SKM-1 treated with dmso at 0.1 percent for 144 hours (cell line): Measurements from ENCODE around the gene TLR3.

Source experiments
- DNase-seq: peaks from one replicate; lab custom pipeline; 2025; ENCODE audit not compliant: unreplicated experiment; lab: John Stamatoyannopoulos, UW

TLR3 gene

GRCh38 chr4:186104890-186105646 is 36.1 kb downstream of the TLR3 start:
- no peak for DNase-seq

GRCh38 chr4:186105647-186106321 is 36.8 kb downstream of the TLR3 start:
- peak; percentile 11 for DNase-seq

- no peak for DNase-seq
Observed at GRCh38 chr4:186107947-186108346, 39.0 kb downstream of the TLR3 start.

DNA sequence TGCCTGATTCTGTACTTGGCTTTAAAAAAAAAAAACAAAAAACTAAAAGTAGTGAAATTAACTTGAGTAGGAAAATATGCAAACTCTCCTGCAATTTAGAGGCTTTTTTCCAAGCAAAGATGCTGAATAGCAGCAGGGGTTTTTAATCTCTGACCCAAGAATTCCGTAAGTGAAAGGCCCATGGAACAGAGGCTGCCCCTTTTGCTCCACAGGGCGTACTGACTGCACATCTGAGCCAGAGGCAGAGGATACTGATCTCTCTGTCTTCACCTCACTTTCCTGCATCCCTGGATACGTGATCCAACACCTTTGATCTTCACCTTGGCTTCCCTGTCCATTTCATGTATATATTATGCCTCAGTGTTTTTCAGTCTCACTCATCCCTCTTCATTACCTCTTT is 39.4 kb downstream of the TLR3 start:
- no peak for DNase-seq

DNA sequence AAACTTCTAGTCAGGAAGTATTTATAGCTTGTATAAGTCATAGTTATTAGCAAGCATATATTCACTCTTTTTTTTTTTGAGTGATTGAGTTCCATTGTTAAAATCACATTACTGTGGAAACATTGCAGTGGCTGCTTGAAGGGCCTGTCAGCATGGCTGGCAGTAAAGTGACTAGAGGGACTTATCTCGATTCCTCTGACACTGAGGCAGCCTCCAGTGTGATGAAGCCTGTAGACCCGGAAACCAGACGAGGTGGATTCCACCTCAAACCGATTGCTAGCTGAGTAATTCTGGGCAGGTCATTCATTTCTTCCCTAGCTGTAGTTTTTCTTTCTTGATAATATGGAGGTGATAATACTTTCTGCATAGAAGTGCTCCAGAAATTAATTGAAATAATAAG is 40.3 kb downstream of the TLR3 start:
- DNase-seq: no peak

DNA sequence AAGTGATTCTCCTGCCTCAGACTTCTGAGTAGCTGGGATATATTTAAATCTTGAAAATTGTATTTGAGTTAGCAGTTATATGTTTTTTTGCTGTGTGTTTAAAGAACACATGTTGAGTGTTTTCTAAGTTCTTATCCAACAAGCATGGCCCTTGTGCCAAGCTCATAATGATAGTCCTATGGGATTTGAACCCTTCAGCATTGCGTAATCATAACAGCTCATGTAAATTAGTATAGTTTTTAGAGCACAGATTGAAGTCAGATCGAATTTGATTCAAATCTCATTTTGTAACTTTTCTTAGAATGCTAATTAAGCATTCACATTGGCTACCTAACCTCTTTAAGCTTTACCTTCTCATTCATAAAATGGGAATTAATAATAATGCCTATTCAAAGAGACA is 47.7 kb downstream of the TLR3 start:
- no peak for DNase-seq

- DNase-seq: no peak
Observed at GRCh38 chr4:186118582-186118981, 49.6 kb downstream of the TLR3 start.

GRCh38 chr4:186121057-186121456 is 52.1 kb downstream of the TLR3 start:
- no peak for DNase-seq

DNA sequence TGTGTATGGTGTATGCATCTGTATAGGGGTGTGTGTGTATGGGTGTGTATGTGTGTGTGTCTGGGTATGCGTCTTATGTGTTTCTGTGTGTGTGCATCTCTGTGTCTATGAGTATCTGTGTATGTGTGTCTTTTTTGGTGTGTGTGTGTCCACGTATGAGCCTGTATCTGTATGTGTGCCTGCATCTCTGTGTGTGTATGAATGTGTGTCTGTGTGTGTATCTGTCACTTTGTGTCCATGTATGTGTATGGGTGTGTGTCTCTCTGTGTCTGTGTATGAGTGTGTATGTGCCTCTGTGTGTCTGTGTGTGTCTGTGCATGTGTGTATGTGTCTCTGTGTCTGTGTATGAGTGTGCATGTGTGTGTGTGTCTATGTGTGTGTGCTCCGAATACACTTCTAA is 59.9 kb downstream of the TLR3 start:
- no peak for DNase-seq

GRCh38 chr4:186131935-186132334 is 63.0 kb downstream of the TLR3 start:
- no peak for DNase-seq

- no peak for DNase-seq
Observed at GRCh38 chr4:186132577-186133242, 63.8 kb downstream of the TLR3 start.

DNA sequence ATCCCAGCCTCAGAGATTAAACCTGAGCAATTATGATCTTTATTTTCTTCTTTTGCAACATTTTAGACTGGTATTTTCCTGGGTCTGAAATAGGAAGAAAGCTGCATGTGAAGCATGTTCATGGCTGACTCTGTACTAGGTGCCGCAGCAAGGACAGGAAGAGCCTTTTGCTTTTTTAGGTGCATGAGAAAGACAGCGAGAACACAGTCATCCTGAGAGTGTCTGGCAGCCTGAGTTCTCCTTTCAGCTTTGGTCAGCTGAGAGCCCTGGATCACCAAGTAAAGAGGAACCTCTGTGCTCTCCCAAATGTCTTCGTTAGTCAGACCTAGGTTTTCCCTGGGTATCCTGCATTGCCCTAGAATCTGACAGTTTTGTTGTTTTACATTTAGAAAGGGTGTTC is 65.3 kb downstream of the TLR3 start:
- peak; percentile 80 for DNase-seq

GRCh38 chr4:186134861-186135260 is 65.9 kb downstream of the TLR3 start:
- no peak for DNase-seq

- peak; percentile 13 for DNase-seq
Observed at GRCh38 chr4:186137196-186137794, 68.3 kb downstream of the TLR3 start.
